Skeletal muscle cell (primary cell): ENCODE data around the gene MXRA5.
"Not testable (repeated sequence)": the region's sequence is repeated elsewhere in the genome, so short reads cannot be mapped to it uniquely, and the experiment has no call there.

Experiments used
- DNase-seq: peaks from one replicate; pipeline ENCODE4 v3.0.0-alpha.2; 2010; ENCODE audit warnings: low read depth
- H3K4me3 ChIP-seq: 2 replicates; pipeline ENCODE4 v1.5.1; 2011; ENCODE audit warnings: low read depth, mild to moderate bottlenecking, control low read depth, low read length, moderate library complexity

MXRA5 gene

DNA sequence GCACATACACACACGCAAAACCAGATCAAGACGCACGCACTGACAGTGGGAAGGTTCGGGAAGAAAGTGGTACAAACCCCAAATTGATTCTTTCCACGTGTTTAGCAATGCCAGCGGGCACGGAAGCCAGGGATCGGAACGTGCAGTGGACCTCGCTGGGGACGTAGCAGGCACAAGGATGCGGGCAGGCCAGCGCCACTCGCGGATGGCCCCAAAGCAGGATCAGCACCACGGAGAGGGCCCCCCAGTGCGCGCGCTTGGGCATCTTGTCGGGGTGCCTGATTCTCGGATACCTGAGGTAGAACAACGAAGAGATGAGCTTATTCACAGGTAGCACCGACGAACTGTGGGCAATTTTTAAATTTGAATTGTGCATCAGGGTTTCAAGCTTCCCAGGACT lies 2.9 kb downstream of the MXRA5 start:
- not testable (repeated sequence) for H3K4me3 ChIP-seq, DNase-seq

DNA sequence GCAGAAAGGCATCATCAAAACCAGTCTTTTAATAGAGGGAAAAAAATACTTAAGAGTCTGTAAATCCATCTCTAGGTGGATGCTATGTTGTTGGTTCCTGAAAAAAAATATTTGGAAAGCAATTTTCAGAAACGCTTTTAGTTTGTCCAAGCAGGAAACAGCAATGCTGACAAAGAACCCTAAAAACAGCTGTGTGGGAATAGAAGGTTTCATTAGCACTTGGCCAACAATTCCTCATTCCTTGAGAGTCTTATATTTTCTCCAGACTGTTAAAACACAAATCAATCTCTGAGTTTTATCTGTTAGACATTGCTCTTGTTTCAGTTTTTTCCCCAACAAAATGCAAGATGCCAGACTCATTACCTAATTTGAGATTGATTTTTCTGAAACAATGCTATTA lies 6.4 kb downstream of the MXRA5 start:
- DNase-seq: no peak
- H3K4me3 ChIP-seq: no peak overlapping the region

DNA sequence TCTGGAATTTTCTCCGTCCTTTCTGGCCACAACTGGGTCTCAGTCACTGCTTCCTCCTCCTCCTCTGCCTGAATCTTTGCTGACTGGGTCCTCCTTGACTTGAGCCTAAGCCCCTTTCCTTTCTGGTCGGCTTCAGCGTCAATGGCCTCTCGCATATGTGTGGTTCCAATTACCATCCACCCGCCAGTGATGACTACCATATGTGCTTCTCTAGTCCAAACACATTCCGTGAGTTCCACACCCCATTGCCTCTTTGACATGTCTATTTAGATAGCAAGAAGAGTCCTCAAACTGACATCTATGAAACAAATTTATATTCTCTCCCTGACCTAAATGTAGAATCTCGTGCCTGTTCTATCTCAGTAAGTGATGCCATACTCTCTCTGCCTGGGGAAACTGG lies 19.8 kb downstream of the MXRA5 start:
- DNase-seq: no peak
- H3K4me3 ChIP-seq: no peak overlapping the region

DNA sequence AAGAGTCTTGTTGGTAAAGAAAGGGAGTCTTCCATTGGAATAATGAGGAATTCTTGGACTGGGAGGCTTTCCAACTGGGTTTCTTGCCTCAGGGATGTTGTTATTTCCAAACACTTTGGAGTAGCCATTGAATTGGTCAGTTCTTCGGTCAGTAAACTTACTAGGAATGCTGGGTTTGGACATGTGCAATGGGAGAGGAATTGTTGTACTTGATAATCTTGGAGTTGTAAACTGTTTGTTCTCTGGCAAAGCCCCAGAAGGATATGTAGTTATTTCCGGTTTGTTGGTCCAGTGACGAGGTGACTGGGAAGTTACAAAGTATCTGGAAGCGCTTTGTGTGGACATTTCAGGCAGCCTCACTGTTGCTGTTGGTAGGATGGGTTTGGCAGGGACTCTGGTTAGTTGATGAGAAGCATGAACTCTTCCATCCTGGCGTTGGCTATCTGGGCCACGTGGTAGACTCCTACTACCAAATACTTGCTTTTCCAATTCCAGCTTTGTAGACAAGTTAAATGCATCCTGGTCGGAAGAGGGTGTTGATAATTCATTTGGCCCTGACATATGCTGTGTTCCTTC lies 25.9 kb downstream of the MXRA5 start:
- H3K4me3 ChIP-seq: no peak overlapping the region

DNA sequence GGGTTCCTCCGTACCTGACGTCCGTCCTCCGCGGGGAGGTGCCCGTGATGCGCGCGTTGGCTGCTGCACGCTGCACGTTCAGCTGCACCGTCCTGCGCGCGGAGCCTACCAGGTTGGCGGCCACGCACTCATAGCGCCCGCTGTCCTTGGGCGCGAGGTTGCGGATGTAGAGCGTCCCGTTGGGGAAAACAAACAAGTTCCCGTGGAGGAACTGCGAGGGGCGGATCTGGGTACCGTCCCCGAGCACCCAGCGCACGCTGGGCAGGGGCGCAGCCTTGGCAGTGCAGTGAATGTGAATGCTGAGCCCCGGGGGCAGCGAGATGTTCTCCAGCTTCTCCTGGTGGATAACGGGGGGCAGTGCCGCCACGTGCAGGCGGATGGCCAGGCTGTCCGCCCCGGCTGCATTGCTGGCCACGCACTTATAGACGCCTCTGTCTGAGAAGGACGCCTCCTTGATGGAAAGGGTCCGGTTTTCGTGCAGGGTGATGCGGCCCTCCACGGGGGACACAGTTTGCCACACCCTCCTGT lies 29.2 kb downstream of the MXRA5 start:
- DNase-seq: no peak
- no peak overlapping the region for H3K4me3 ChIP-seq

More for the DNA sequence above, 25.9 kb downstream of the MXRA5 start:
- DNase-seq: no peak

DNA sequence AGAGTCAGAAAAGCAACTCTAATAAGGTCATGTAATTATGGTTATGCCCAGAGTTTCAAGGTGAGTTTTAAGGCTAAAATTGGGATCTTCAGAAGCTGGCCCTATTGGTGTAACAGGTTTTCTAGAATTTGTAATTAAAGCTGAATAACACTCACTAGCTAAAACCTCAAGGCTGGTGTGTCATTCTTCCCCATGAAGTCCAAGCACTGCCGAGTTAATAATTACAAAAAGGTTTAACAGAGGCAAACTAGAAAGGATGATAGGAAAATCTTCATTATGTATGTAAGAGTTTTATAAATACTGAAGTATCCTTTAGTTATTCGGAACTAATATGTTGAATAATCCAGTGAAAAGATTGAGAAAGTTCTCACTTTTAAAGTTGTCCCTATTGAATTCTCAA lies 34.3 kb downstream of the MXRA5 start:
- DNase-seq: no peak
- H3K4me3 ChIP-seq: no peak overlapping the region

DNA sequence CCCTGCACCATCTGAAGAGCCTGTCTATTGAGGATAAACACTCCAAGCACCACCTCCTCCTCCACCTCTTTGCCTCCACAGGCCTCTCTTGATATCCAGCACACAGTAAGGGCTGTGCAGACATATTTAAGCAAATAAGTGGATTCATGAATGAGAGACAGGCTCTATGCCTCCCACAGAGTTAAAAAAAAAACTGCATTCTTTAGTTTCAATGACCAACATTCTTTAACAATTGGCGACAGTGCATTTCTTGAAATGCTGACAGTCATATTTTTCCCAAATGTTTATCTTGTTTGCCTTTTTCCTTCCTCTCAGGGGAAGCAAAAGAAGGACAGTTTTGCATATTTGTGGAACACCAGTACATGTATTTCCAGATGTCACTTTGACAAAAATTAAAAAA lies 38.6 kb downstream of the MXRA5 start:
- no peak overlapping the region for H3K4me3 ChIP-seq
- DNase-seq: no peak

DNA sequence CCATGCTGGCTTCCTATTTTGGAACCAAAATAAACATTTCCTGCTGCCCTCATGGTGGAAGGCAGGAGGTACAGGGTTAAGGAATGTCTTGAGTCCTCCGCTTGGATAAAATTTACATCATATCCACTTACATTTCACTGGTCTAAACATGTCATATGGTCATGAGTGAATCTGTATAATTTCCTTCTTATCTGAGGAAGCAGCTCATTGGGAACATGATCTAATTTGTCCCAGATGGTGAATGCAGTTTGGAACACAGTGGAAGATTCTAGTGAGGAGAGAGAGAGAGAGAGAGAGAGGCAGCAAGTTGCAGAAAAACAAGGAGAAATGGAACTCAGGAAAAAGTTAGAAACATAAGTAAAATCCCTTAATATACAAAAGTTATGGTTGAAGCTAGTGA lies 46.8 kb downstream of the MXRA5 start:
- H3K4me3 ChIP-seq: no peak overlapping the region
- no peak for DNase-seq

DNA sequence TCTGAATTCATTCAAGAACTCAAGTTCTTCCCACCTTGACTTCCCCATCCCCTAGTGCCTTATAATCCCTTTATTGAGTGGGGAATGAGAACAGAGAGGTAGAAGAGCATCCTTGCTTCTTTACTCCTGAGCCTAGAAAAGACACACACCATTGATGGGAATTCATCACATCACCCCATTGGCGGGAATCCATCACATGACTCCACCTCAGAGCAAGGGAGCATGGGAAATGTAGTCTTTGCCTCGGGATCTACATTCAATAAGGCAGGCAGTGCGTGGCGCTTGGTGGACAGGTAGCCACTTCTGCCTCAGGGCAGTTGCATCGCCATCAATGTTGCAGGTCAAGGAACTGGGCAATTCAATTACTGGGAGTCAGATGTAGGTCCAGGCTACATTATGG lies 50.7 kb downstream of the MXRA5 start:
- DNase-seq: no peak

DNA sequence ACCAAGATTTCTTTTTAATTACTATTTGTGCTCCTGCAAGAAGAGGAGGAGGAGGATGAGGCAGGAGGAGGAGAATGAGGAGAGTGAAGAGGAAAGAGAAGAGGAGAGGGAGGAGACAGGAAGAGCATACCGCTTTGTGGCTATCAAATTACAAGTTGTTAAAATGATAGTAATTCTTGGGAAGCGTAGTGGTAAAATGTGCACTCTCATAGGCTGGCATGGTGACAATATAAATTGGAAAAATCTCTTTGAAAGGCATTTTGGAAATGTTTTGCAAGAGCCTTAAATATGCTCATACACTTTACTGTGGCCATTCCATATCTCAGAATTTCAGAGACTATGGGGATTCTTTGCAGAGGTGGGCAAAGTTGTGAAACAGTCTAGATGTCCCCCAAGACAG lies 53.2 kb downstream of the MXRA5 start:
- DNase-seq: no peak
- no peak overlapping the region for H3K4me3 ChIP-seq

More for the DNA sequence above, 50.7 kb downstream of the MXRA5 start:
- H3K4me3 ChIP-seq: no peak overlapping the region

DNA sequence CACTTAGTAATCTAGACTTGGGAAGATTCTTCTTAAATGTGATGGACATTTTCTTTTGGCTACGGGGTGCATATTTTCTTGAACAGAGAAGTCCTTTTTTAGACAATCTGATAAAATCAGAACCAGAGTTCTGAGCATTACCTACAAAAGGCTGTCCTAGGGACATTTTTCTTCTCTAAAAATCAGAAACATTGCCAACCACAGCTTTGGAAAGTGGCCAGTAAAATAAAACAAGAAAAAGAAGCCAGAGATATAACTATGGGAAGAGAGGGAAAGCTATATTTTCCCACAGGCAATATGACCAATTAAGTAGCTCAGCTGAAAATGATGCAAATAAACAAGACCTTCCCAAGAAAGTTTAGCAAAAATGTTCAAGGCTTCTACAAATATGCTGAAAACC lies 55.9 kb downstream of the MXRA5 start:
- H3K4me3 ChIP-seq: no peak overlapping the region
- DNase-seq: no peak

DNA sequence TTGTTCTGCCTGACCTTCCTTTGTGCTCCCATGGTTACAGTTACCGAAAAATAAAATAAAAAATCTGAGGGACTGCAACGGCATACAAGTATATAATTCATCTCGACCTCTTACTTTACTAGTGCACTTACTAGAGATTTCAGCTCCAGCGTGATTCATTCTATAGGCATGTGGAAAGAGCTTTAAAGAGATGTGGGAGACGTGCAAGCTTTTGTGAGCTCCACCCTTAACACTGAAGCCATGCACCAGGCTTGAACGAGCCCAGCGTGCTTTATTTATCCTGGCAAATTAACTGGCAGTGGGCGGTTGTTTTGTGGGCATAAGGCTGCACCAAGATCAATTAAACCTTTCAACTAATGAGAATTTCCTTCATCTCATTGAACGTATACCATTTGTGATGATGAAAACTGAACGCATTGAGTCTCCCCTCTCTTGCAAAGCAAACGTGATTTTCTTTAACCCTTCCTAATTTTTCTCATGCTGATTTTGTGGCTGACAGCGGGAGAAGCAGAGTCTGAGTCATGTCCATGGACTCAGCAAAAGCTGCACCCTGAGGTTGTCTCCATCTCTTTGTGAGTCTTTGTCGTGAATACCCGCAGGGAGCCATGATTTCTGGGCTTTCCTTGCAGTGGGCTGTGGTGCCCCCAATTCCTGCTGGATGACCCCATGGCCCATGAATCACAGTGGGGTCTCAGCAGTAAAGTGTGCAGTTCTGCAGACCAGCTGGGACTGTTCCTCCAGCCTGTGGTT lies 60.1 kb downstream of the MXRA5 start:
- peak; percentile 67 for DNase-seq
- H3K4me3 ChIP-seq: peak overlapping the region; percentile 2

DNA sequence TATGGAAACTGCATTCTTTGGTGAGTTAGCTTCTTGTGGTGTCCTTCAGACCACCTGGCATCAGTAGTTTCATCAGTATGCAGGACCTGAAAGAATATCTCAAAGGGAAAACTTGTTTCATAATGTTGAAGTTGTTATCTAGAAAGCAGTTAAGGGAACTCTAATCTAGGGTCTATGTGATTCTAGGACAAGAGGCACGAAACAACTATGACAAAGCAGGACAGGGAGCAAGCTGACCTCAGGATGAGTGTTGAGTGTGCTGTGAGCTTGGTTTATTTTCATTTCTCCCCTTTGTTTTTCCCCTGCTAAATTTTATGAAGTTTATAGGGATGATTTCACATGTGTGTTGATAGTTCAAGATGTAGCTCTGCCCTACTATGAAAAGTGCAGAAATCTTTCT lies 65.7 kb downstream of the MXRA5 start:
- no peak overlapping the region for H3K4me3 ChIP-seq
- DNase-seq: no peak

DNA sequence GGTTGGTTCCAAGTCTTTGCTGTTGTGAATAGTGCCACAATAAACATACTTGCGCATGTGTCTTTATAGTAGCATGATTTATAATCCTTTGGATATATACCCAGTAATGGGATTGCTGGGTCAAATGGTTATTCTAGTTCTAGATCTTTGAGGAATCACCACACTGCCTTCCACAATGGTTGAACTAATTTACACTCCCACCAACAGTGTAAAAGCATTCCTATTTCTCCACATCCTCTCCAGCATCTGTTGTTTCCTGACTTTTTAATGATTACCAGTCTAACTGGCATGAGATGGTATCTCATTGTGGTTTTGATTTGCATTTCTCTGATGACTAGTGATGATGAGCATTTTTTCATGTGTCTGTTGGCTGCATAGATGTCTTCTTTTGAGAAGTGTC lies 72.8 kb downstream of the MXRA5 start:
- not testable (repeated sequence) for H3K4me3 ChIP-seq, DNase-seq

DNA sequence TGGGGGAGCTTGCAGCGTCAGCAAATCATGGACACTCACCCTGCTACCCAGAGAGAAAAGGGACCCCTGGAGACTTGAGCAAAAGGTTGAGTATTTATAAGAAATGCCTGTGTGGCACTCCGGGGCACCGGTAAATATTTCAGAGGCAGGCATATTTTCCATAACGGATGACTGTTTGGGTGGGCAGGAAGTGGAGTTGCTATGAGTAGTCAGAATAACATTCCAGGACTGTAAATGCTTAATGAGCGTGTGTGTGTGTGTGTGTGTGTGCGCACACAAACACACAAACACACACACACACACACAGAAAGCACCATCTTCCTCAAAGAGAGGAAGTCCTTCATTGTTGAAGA lies 74.6 kb downstream of the MXRA5 start:
- no peak for DNase-seq
- no peak overlapping the region for H3K4me3 ChIP-seq

DNA sequence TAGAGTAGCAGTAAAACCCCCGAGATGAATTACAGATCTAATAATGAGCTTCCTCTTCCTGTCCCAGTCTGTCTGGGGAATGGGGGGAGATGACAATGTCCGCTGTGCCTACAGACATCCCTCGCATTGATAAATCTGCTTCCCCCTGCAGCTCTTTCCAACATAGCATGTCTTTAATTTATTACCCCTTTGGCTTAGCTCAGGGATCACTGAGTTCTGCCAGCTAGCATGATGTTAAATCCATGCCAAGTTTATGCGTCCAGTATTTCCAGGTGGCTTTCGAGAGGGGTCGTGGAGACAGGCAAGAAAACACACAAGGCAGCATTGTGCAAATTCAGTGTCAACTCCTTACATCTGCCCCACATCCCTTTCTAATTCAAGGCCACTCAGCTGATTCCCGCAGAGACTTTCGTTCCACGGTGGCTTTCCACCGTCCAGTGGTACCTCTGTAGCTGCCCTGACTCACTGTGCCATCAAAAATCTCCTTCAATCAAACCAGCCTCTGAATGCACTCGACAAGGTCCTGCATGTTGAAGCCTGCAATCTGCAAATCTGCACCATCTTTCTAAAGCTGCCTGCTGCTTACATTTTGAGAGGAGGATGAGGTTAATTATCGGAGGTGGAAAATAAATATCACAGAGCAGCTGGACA lies 75.1 kb downstream of the MXRA5 start:
- DNase-seq: no peak

DNA sequence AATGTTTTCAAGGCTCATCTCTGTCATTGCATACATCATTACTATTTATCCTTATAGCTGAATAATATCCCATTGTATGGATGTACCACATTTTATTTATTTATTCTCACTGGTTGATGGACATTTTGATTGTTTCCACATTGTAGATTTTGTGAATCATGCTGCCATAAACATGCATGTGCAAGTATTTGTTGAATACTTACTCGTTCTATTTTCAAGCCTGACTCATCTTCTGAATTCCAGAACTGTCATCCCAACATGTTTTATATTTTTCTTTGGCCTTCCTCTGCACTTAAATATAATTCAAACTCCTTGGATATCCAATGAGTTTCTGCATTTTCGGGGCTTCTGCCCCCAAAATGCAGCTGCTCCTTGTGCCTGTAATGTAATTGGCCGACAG lies 77.6 kb downstream of the MXRA5 start:
- no peak for DNase-seq
- H3K4me3 ChIP-seq: no peak overlapping the region

More for the DNA sequence above, 75.1 kb downstream of the MXRA5 start:
- H3K4me3 ChIP-seq: no peak overlapping the region

DNA sequence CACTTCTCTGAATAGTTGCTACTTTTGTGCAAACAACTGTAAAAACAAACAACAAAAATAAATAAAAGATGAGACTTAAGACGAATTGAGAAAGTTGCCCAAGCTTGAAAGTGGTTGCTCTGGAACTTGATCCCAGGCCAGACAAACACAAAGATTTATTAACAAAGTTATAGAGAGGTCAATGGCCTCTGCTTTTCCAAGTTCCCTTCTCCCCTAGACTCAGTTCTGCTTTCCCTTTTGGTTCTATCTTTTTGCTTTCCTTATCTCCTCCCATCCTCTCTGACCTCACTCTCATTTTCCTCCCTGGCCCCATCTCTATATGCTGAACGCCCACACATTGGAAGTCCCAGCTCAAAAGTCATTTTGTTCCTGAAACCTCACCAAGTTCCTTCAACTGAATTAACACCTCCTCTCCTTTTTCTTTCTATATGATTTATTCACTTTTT lies 82.7 kb downstream of the MXRA5 start:
- no peak overlapping the region for H3K4me3 ChIP-seq
- no peak for DNase-seq

DNA sequence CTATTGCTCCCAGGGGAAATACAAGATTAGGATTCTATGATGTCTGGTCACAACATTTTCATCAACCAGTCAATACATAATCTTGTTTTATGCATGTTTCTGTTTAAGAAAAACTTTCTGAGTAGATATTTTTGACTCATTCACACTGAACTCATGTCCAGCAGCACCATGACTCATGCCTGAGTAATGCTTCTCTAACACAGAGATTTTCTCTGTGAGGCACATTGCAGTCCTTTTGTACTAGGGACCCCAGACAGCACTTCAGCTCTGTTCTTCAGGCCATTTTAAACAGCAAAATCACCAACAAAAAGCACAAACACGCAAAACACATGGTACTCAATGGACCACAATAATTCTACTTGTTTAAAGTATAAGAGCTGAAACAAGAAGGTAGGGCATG lies 83.6 kb downstream of the MXRA5 start:
- peak; percentile 62 for DNase-seq
- no peak overlapping the region for H3K4me3 ChIP-seq
